T-helper 1 cell treated with Interleukin-12 subunit alpha and Interleukin-12 subunit beta and Interleukin-4 antibody, amounts not matched to agents 30 ng/mL and 1 ng/mL, for 36 hours (primary cell): ENCODE results near the gene TSHZ1. TPM values are rescaled to one million over a fixed set of nuclear protein-coding genes. Genes with fewer than 3 reads are reported as not detected.

Experiments
- intact Hi-C: fragments of 100-400 bp; cut with micrococcal nuclease; formaldehyde crosslinking; loops from one replicate; pipeline ENCODE4 v1.15.1; 2024
- total RNA-seq: library from RNA; stranded (reverse); gene quantifications from 2 replicates; pipeline ENCODE4 v1.2.3, GENCODE V29; 2022

Gene TSHZ1
- total RNA-seq, 1 donor from 2014 or later: 15.5 TPM

DNA sequence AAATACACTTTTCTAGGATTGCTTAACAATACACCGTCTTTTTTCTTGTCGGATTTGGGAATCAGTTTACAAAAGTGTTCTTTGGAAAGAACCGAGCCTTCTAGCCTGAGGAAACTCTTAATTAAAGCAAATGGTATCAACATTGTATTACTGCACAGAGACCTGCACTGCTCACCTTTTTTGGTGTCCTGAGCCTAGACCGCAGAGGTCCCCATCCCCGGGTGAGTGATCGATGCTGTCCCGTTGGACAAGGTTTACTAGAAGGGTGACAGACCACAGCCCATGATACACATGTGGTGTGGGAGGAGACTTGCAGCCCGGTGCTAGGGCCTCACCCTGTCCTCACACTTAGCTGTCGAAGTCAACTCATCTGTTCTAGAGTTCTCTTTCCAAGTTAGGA is 55.3 kb downstream of the TSHZ1 start:
- intact Hi-C loops: no loop called here

DNA sequence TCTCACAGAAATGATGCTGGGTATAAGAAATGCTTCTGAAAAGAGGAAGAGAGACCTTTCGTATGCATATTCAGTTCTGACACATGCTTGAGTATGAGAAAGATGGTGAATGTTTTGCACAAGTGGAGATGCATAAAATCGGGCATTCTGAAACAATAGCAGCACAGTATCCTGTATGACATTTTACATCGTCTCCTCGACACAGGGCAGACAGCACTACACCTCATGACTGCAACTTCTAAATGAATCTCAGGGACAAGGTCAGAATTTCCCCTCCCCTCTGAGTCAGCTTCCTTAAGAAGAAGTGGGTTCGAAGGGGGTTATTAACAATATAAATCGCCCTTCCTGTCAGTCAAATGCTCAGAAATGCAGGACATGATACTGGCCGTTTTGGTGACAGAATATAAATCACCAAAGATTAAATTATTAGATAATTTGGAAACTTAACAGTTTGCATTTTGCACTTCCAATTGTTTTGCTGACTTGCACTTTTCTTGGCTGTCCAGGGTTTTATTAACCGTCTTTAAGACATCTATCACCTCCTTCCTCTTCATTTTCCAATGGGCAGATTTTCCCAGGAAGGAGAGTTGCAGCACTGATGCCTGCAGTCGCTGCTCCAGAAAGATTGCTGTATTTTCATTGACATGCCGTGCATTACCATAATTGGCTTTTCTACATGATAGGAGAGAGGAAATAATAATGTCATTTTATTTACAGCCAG is 57.2 kb downstream of the TSHZ1 start:
- intact Hi-C loops: no loop called here

DNA sequence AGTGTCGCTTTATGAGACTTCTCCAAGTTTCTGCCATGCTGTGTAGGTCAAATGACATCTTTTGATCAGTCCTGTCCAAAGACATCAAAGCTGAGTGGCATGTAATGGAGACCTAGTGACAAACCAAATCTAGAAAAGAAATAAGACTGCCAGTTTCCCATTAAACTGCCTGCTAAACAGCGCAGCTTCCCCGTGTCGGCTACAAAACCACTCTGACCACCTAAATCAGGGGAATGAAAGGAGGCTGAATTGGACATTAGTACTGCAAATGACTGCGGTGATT is 57.7 kb downstream of the TSHZ1 start:
- intact Hi-C loops: no loop called here

DNA sequence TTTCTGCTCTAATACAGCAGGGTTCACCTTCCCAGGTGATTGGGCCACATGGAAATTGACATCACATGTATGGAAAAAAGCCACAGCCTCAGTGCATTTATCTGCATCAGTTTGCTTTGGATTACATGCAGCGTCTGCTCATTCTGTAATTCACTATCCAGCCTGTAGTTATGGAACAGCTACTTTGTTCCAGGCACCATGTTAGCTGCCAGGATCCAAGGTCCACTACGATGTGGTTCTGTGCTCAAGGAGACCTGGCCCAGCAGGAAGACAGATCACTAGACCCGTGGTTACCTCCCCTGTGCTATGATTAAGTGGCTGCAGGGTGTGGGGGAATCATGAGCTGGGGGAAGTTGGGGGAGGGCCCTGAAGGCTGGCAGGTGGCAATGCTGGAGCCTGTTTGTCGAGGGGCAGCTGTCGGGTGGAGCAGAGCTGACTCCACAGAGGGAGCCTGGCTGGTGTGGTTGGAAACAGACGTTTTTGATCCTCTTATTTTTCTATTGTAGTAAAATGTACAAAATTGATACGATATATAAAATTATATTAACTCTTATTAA is 58.6 kb downstream of the TSHZ1 start:
- intact Hi-C loops: no loop called here

DNA sequence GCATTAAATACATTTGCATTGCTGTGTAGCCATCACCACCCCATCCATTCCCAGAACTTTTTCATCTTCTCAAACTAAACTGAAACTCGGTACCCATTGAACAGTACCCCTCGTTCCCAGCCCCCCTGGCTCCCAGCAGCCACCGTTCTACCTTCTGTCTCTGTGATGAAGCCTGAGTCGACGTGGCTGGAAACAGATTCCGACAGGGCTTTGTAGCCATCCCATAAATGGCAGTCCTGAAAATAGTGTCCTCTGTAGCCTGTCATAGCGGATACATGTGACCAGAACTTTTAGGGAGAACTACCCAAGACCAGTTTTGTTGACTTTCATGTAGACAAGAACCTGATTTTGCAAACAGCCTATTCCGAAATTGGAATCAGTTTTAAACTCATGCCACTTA is 59.1 kb downstream of the TSHZ1 start:
- intact Hi-C loops: no loop called here

DNA sequence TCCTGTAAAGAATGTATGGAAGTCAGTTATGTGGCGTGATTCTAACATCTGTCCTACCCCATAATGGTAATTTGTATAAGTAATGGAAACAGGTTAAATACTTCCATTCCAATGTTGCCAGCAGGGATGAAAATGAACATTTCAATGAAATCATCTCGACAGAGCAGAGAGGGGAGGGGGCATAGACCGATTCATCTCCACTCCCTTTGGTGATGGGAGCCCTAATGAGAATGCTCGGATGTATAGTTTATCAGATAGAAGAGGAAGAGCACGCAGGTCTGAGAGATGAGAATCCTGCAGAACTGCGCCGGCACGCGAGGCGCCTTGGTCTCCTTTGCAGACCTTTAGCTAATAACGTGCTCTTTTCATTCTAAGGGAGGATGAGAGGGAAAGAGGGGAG is 61.4 kb downstream of the TSHZ1 start:
- intact Hi-C loops: no loop called here

DNA sequence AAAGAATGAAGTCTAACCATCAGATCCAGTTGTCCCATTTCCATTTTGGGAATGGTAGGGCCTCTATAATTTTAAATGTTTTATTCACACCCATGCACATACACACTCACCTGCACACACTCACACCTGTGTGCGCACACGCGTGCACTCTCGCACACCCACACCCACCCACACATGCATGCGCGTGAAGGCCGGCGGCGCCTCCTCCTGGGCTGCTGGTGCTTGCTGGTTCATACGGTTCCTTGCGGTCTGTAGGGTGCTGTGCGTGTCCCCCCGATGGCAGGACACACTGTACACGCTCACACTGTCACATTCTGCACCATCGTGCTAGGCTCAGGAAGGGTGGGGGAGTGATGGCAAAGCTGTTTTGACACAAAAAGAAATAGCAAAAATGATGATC is 63.2 kb downstream of the TSHZ1 start:
- intact Hi-C loops: no loop called here

DNA sequence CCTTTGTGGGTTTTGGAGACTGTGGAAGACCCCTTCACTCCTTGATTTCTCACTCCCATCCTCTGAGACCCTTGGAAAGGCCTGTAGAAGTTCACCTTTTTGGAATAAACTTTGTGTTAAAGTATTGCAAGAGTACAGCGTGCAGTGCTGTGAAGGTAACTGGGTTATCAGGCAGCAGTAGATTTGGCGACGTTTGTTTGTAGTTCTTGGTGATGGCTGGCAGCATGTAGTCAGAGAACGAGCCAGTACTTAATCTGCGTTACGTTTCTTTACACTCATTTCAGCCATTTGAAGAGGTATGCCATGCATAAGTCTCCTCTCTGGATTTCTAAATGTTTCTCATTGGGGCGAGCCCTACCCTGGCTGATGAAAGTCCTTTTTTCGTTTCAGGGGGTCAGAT is 64.6 kb downstream of the TSHZ1 start:
- intact Hi-C loops: no loop called here

DNA sequence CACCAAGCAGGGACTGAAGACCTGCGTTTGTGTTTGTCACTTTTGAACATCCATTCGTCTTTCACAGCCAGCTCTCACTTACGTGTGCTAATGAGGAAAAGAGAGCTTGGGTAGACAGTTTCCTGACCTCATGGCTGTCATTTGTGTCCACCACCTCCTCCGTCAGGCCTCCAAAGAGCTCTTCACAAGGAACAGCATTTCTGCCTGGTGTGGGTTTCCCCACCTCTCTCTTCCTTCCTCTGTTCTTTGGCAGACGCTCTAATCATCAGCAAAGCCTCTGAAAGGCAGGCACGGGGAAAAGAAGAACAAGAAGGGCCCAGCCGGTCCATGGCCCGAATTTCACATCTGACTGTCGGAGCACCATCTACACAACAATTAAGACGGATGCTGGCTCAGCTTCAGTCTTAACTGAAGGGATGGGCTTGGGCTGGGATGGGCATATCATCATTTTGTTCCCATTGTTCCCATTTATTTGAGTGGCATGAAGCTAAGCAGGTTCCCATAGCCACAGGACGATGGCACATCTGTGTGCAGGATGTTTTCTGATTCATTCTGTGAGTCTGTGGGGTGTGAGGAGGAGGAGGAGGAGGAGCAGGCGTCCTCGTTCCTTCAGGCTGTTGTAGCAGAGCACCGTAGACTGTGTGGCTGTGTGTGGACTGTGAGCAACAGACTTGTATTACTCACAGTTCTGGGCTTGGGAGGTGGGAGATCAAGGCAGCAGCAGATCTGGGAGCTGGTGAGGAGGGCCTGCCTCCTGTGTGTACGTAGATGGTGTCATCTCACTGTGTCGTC is 66.4 kb downstream of the TSHZ1 start:
- intact Hi-C loops: no loop called here

DNA sequence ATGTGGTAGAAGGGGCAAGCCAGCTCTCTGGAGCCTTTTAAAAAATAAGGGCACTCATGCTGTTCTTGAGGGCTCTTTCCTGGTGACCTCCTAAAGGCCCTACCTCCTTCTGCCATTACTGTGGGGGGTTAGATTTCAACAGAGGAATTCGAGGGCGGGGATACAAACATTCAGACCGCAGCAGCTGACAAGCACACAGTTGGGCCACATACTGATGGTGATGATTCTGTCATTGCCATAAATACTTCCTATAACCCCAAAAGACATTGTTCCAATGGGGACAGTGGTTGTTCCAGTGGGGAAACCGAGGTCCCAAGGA is 67.0 kb downstream of the TSHZ1 start:
- intact Hi-C loops: no loop called here

DNA sequence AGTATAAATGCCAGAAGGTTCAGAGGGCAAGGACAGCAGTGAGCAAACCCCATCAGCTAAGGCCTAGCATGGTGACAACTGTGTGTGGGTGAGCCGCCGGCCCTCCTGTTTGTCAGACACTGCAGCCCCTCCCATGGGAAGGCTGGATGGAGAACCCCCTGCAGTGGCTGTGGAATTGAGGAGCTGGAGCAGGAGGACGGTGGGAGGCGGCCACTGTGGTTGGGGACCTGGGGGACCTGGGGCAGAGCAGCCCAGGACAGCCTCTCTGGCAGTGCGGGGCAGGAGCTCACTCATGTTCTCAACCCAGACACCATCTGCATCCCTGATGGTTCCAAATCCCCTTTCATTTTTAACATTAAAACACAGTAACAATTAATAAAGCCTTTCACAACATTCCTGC is 68.8 kb downstream of the TSHZ1 start:
- intact Hi-C loops: no loop called here

DNA sequence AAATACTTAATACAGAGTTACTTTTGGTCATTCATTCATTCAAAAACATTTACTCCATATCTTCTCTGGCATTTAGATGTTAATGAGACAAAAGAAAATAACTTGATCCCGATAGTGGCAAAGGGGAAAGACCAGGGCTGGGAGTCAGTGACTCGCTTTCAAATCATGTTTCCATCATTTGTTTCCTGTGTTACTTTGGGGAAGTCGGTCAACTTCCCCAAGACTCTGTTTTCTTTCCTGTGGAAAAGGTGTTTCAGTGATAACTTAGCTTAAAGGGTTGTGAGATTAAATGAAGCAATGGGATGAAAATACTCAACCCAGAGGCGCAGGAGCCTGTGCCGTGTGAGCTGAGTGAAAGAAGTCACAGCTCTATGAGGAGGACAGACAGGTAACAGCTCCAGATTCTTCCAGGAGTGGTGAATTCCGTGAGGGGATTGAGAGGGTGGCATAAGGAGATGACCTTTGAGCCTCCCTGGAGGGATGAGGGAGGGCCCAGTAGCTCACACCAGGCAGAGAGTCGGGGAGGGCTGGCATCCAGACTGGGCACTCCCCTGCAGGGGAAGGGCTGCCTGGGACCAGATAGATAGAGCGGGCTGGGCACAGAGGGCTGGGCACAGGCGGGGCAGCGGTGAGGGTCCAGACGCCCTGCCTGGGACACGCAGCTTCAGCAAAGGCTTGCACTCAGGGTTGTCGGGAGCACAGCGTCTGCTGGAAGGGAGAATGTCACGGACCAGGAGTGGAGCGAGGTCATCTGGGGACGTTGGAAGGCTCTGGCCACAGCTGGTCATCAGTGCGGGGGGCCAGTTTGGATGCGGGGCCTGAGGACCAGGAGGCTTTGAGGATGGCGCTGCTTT is 70.1 kb downstream of the TSHZ1 start:
- intact Hi-C loops: no loop called here

DNA sequence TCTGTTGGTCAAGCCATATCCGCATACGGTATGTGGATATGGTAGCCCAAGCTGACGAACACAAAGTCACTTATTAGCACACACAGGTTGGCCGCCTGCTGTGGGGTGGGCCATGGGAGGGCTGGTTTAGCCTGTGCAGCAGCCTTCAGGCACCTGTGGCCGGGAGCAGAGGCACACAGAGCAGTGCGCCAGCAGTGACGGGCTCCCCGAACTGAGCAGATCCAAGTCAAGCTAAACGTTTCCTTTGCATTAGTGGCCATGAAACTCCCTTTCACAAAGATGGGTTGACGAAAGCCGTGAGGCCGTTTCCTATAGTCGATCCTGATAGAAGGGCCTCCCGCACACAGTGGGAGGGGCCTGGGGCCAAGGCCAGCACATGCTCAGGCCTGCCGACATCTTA is 72.1 kb downstream of the TSHZ1 start:
- intact Hi-C loops: loop anchor here (1.0 kb wide), 1 partner anchor 32 kb away; no protein-coding TSS in a partner anchor

DNA sequence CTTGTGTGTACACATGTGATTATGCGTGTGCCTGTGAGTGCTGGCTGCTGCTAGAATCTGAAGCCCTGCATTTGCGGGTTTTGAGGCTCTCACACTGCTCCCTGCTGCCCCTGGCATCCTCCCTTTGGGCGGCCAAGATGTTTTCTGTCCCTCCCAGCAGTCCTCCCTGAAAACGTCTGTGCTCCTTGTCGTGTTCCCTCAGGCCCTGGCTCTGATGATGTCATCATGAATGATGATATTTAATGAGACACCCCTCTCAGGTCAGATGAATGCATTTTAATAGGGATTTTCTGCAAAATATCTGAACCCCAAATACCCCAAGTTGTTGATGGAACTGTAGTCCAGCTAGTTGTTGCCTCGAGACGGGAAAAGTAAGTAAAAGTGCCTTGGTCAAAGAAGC is 73.1 kb downstream of the TSHZ1 start:
- intact Hi-C loops: no loop called here

DNA sequence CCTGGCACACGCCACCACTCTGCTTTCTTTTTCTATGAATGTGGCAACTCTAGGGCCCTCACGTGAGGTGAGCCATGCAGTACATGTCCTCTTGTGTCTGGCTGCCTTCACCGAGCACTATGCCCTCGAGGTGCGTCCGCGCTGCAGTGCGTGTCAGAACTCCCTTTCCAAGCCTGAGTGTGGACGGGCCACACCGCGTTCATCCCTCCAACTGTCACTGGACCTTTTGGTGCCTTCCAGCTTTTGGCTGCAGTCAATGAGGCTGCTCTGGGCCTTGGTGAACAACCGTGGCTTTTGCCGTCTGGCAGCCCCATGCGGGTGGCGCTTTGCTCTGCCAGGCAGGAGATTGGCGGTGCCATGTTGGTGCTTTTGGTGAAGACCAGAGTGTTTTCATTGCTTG is 74.0 kb downstream of the TSHZ1 start:
- intact Hi-C loops: no loop called here

DNA sequence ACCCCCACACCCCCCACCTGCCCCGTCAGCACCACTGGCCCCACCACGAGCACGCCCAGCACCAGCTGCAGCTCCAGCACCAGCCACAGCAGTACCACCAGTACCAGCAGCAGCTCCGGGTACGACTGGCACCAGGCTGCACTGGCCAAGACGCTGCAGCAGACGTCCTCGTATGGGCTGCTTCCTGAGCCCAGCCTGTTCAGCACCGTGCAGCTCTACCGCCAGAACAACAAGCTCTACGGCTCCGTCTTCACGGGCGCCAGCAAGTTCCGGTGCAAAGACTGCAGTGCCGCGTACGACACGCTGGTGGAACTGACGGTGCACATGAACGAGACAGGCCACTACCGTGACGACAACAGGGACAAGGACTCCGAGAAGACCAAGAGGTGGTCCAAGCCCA is 75.3 kb downstream of the TSHZ1 start:
- intact Hi-C loops: no loop called here

DNA sequence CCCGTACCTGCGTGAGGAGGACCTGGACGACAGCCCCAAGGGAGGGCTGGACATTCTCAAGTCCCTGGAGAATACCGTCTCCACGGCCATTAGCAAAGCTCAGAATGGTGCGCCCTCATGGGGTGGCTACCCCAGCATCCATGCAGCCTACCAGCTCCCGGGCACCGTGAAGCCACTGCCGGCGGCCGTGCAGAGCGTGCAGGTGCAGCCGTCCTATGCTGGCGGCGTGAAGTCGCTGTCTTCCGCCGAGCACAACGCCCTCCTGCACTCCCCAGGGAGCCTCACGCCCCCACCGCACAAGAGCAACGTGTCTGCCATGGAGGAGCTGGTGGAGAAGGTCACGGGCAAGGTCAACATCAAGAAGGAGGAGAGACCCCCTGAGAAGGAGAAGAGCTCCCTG is 76.4 kb downstream of the TSHZ1 start:
- intact Hi-C loops: no loop called here

DNA sequence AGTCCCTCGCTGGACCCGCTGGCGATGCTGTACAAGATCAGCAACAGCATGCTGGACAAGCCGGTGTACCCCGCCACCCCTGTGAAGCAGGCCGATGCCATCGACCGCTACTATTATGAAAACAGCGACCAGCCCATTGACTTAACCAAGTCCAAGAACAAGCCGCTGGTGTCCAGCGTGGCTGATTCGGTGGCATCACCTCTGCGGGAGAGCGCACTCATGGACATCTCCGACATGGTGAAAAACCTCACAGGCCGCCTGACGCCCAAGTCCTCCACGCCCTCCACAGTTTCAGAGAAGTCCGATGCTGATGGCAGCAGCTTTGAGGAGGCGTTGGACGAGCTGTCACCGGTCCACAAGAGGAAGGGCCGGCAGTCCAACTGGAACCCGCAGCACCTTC is 77.1 kb downstream of the TSHZ1 start:
- intact Hi-C loops: no loop called here

DNA sequence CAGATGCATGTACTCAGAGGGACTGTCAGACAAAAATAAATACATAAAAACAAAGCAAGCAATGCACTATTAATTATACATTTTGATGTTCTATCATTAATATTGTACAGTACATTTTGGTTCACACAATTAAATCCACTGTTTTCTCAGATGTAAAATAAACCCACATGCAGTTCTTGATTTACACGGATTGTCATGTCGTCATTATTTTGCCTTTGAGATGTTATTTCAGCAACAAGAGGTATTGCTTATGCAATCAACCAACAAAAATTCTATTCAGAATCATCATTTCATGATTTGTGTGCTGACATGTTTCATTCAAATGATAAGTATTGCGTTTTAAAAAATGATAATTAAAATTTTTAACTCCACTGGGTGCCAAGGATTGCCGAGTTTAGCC is 79.2 kb downstream of the TSHZ1 start:
- intact Hi-C loops: no loop called here

DNA sequence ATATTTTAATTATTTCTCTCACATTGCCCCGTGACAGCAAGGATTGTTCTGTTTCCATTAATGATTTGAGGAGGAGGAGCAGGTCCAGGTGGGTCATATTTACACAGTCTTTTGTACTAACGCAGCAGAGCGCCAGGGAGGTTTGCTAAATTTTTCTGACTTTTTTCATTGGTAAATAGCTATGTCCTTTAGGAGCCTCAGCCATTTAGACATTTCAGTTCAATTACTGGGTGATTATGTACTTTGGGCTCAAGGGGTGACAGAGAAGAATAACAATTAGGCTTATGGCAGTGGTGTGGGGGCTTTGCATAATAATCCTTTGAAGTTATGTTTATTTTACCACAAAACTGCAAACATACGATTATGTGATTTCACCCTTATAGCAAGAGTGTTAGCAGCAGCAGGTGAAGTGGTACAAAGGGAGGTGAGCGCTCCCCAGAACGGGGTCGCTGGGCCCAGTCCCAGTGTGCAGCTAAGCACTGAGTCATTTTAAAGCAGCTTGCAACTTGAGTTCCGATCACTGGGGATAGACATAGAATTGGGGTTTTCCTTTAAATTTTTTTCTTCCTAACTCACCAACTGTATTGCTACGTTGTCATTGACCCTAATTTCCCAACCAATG is 80.3 kb downstream of the TSHZ1 start:
- intact Hi-C loops: no loop called here

DNA sequence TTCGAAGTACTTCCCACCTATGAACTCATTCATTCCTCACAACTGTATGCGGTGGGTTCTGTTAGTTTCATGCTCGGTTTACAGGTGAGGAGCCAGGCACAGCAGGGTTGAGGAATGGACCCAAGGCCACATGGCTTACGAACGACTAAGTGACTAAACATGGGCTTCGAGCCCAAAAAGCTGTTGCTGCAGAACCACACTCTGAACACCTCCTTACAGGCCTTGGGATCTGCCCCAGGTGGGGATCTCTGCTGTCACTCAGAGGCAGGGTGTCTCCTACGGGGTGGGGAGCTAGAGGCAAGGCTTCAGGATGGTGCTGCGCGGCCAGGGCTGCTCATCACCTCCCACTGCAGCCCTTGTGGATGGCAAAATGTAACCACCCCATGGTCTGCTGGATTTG is 80.9 kb downstream of the TSHZ1 start:
- intact Hi-C loops: no loop called here

DNA sequence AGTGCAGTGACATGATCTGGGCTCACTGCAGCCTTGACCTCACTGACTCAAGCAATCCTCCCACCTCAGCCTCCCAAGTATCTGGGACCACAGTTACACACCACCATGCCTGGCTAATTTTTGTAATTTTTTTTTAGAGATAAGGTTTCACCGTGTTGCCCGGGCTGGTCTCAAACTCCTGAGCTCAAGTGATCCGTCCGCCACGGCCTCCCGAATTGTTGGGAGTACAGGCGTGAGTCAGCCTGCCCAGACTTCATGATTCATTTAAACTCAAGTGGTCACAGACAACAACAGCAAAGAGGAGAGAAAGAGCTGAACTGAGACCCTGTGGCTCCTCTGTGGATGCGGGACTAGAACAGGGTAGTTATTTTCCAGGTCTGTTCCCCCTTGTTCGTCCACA is 83.0 kb downstream of the TSHZ1 start:
- intact Hi-C loops: no loop called here
